ENCODE results near the gene IRF4. TPM values are rescaled to one million over a fixed set of nuclear protein-coding genes. Genes with fewer than 3 reads are reported as not detected.

IRF4 gene
- total RNA-seq, 2 donors from 2014 or later = 0.15 to 1.1 TPM

- no peak for TF ChIP-seq CTCF (IDR thresholded peaks at IDR 0.05)
- no peak overlapping the region for H3K27ac ChIP-seq
- no peak for DNase-seq (ENCODE audit: low spot score)
- no peaks in the 10 kb centered on the region for H3K9me3 ChIP-seq
- no peaks in the 10 kb centered on the region for H3K27me3 ChIP-seq
- no peaks in the 10 kb centered on the region for H3K36me3 ChIP-seq
- no peak overlapping the region for H3K4me3 ChIP-seq
- peaks cover 0 to 5% of the 10 kb centered on the region in 2 donors for H3K4me1 ChIP-seq
These were observed 64.9 kb downstream of the IRF4 start for GRCh38 chr6:456358-456867.

GRCh38 chr6:456887-457286 is 65.3 kb downstream of the IRF4 start:
- H3K27ac ChIP-seq = no peak overlapping the region
- no peaks in the 10 kb centered on the region for H3K36me3 ChIP-seq
- DNase-seq (ENCODE audit: low spot score) = no peak
- H3K27me3 ChIP-seq = no peaks in the 10 kb centered on the region
- TF ChIP-seq CTCF (IDR thresholded peaks at IDR 0.05) = no peak
- H3K4me3 ChIP-seq = no peak overlapping the region
- H3K9me3 ChIP-seq = no peaks in the 10 kb centered on the region
- peaks cover 0 to 5% of the 10 kb centered on the region in 2 donors for H3K4me1 ChIP-seq

Other genes starting within 250 kb of the IRF4 start
- 10 to 100 TPM; 45.1 to 54.1 TPM for gene DUSP22, start 99.3 kb upstream of the IRF4 start, total RNA-seq

Measured in right atrium auricular region (tissue), 2 donors.